Body of pancreas (tissue), 4 donors: ENCODE measurements around the gene ARSG. TPM values are rescaled to one million over a fixed set of nuclear protein-coding genes. Genes with fewer than 3 reads are reported as not detected.

Experiments
- ATAC-seq: fragments of 150-250 bp; one replicate; pipeline ENCODE4 v1.9.1; 2016
- DNase-seq, 4 donors: peaks; one replicate each; pipeline ENCODE4 v3.0.0-alpha.2; 2019
- H3K27ac ChIP-seq, 4 donors: fragments of 200-600 bp; sonication (generic); 1 replicate in 3 of 4; 2 replicates in 1 of 4; pipeline versions ENCODE4 v1.5.1 to v1.6.1; 2016 to 2019; ENCODE audit warnings: mild to moderate bottlenecking in 1 of 4, mixed read lengths in 1 of 4, moderate library complexity in 1 of 4
- H3K27me3 ChIP-seq, 2 donors: fragments of 200-600 bp; sonication (generic); one replicate each; pipeline ENCODE4 v1.6.0; 2016; ENCODE audit warnings: mild to moderate bottlenecking in 1 of 2
- H3K36me3 ChIP-seq, 2 donors: fragments of 200-600 bp; sonication (generic); replicated peaks in 1 of 2; 2 replicates each; pipeline ENCODE4 v1.5.1; 2016; ENCODE audit warnings: low read depth in 2 of 2; ENCODE audit not compliant: insufficient read depth in 1 of 2
- H3K4me1 ChIP-seq: fragments of 200-600 bp; sonication (generic); one replicate; pipeline ENCODE4 v1.6.0; 2016
- H3K4me3 ChIP-seq, 2 donors: fragments of 200-600 bp; sonication (generic); 1 replicate in 1 of 2; 2 replicates in 1 of 2; pipeline ENCODE4 v1.5.1; 2016 to 2019
- H3K9me3 ChIP-seq, 3 donors: fragments of 200-600 bp; sonication (generic); 1 replicate in 2 of 3; 2 replicates in 1 of 3; pipeline ENCODE4 v1.5.1; 2016
- CTCF ChIP-seq, 7 experiments: fragments of 450-650 bp in 4 of 7; fragments of 200-600 bp in 3 of 7; sonication (generic) in 3 of 7; IDR thresholded peaks; one replicate each; pipeline ENCODE4 v1.5.1; 2016 to 2019; ENCODE audit warnings: antibody characterized with exemption in 7 of 7
- POLR2A ChIP-seq, 3 donors: fragments of 450-650 bp; IDR thresholded peaks; one replicate each; pipeline ENCODE4 v1.6.1; 2016; ENCODE audit warnings: antibody characterized with exemption in 3 of 3, mild to moderate bottlenecking in 2 of 3
- WGBS, 2 donors: methylation state at CpG; one replicate each; pipeline ENCODE4 v1.1.5; 2017; 5-methylcytosine and 5-hydroxymethylcytosine counted together
- intact Hi-C: fragments of 100-400 bp; cut with DNase I; formaldehyde crosslinking; loops from one replicate; pipeline ENCODE4 v1.15.1; 2023
- total RNA-seq, 2 donors: library from RNA; depleted of rRNA; stranded (reverse); fragments of >200 nt; gene quantifications; one replicate each; pipeline ENCODE4 v1.1.0, GENCODE V29; 2016

Gene ARSG
- total RNA-seq, 2 donors from 2014 or later: 0.52 to 1.6 TPM

DNA sequence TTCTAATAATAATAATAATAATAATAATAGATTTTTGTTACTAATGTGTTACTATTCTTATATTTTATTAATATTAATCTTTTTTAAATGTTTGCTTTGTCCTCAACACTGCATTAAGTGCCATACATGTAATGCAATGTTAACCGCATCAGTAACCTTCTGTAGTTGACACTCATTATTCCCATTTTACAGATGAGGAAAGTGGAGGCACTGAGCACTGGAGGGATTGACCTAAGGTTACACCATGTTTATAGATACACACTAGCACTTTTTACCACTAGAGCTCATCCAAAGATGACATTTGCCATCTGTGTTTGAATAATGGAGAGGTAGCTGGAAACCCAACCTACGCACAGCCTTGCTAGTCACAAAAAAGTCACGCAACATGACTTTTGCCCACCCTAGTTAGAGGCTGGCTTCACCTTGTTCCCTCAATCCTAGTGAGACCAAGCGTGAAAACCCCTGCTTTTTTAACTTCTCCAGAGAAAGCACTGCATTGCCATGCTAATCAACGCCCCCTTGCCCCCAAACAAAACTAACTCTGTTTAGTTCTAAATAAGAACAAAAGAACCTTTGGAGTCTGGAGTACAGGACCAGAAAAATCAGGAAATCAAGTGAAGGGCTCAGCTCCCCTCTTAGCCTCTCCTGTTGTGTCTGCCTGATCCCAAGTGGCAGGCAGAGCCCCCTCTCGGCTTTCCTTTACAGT, 2.3 kb downstream of the ARSG start:
- intact Hi-C loops: no loop called here
- H3K4me1 ChIP-seq: peaks cover 23% of the 10 kb centered on the region
- DNase-seq: no peak

GRCh38 chr17:68294196-68294555, 2.9 kb downstream of the ARSG start:
- Histone ChIP-seq H3K4me1 (peaks cover 23% of the 10 kb centered on the region), H3K36me3 (no peaks in the 10 kb centered on the region), H3K27ac (no peak overlapping the region), H3K27me3 (peaks cover 0 to 15% of the 10 kb centered on the region in 2 donors), H3K9me3 (no peaks in the 10 kb centered on the region), H3K4me3 (no peak overlapping the region)
- no peak for DNase-seq
- WGBS, 2 donors: 55 to 64% methylated on average over 2 to 3 of the region's 3 CpGs
- intact Hi-C loops: no loop called here
- TF ChIP-seq CTCF (IDR thresholded peaks at IDR 0.05): no peak
- no peak for TF ChIP-seq POLR2A (IDR thresholded peaks at IDR 0.05)
- ATAC-seq: no peak

More for the DNA sequence above, 2.3 kb downstream of the ARSG start:
- WGBS, 2 donors: 88 to 90% methylated on average over 6 of the region's 6 CpGs
- ATAC-seq: no peak
- Histone ChIP-seq H3K27me3 (peaks cover 0 to 15% of the 10 kb centered on the region in 2 donors), H3K27ac (no peak overlapping the region), H3K36me3 (no peaks in the 10 kb centered on the region), H3K9me3 (no peaks in the 10 kb centered on the region), H3K4me3 (no peak overlapping the region)
- TF ChIP-seq POLR2A (IDR thresholded peaks at IDR 0.05): no peak
- TF ChIP-seq CTCF (IDR thresholded peaks at IDR 0.05): no peak

DNA sequence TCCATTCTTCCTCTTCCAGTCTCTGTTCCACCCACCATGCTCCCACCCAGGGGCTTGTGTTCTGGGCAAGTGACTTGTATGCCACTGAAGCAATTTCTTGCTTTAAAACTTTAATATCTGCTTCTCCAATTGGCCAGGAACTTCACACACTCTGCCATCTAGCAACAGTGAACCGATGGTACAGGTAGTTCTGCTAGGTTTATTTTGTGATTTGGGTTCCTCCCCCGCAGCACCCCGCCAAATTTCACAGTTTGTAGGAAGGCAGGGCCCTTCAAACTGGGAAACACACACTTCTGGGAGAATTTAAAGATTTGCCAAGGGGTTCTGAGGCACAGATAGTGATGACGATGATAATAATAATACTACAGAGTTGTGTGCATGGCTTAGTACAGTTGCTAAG, 3.3 kb downstream of the ARSG start:
- no peaks in the 10 kb centered on the region for H3K9me3 ChIP-seq
- H3K27me3 ChIP-seq: peaks cover 0 to 15% of the 10 kb centered on the region in 2 donors
- 77 to 82% methylated on average over 4 of the region's 4 CpGs for WGBS, 2 donors
- DNase-seq (no peak), ATAC-seq (no peak)
- intact Hi-C loops: no loop called here
- peaks cover 23% of the 10 kb centered on the region for H3K4me1 ChIP-seq
- no peak for TF ChIP-seq POLR2A (IDR thresholded peaks at IDR 0.05)
- TF ChIP-seq CTCF (IDR thresholded peaks at IDR 0.05): no peak
- H3K27ac ChIP-seq: no peak overlapping the region
- no peak overlapping the region for H3K4me3 ChIP-seq
- H3K36me3 ChIP-seq: no peaks in the 10 kb centered on the region

GRCh38 chr17:68295086-68295485, 3.8 kb downstream of the ARSG start:
- DNase-seq (no peak), ATAC-seq (no peak)
- TF ChIP-seq CTCF (IDR thresholded peaks at IDR 0.05) (no peak), POLR2A (IDR thresholded peaks at IDR 0.05) (no peak)
- Histone ChIP-seq H3K4me1 (peaks cover 23% of the 10 kb centered on the region), H3K36me3 (no peaks in the 10 kb centered on the region), H3K27ac (no peak overlapping the region), H3K4me3 (no peak overlapping the region), H3K27me3 (peaks cover 0 to 15% of the 10 kb centered on the region in 2 donors), H3K9me3 (no peaks in the 10 kb centered on the region)
- intact Hi-C loops: no loop called here
- 72 to 88% methylated on average over 7 of the region's 7 CpGs for WGBS, 2 donors
